CD14-positive monocyte (primary cell): ENCODE data around the gene PODXL2. TPM values are rescaled to one million over a fixed set of nuclear protein-coding genes. Genes with fewer than 3 reads are reported as not detected.

Source experiments
- DNase-seq, 3 donors: peaks; one replicate each; pipeline ENCODE4 v3.0.0-alpha.2; 2011 to 2022
- H2AFZ ChIP-seq: 2 replicates; pipeline ENCODE4 v1.6.0; 2012; ENCODE audit warnings: mild to moderate bottlenecking, low read depth, low read length, inconsistent platforms; ENCODE audit not compliant: insufficient read depth, poor library complexity, severe bottlenecking
- H3K27ac ChIP-seq, 2 donors: 1 replicate in 1 of 2; 2 replicates in 1 of 2; pipeline ENCODE4 v1.5.1; 2012 to 2013; ENCODE audit warnings: low read length in 2 of 2, control low read depth in 1 of 2, inconsistent platforms in 1 of 2, low read depth in 1 of 2, mild to moderate bottlenecking in 1 of 2
- H3K27me3 ChIP-seq, 2 donors: one replicate each; pipeline versions ENCODE4 v1.6.0 to v1.6.1; 2011 to 2013; ENCODE audit warnings: low read length in 2 of 2; ENCODE audit not compliant: control insufficient read depth in 2 of 2, insufficient read depth in 2 of 2
- H3K36me3 ChIP-seq, 2 donors: replicated peaks in 1 of 2; 1 replicate in 1 of 2; 2 replicates in 1 of 2; pipeline versions ENCODE4 v1.5.1 to v1.6.1; 2012 to 2013; ENCODE audit warnings: low read length in 2 of 2, control low read depth in 1 of 2, inconsistent platforms in 1 of 2, mild to moderate bottlenecking in 1 of 2; ENCODE audit not compliant: insufficient read depth in 2 of 2, control insufficient read depth in 1 of 2
- H3K4me1 ChIP-seq, 2 donors: 1 replicate in 1 of 2; 2 replicates in 1 of 2; pipeline versions ENCODE4 v1.5.1 to v1.6.1; 2012 to 2013; ENCODE audit warnings: low read length in 2 of 2, control low read depth in 1 of 2, inconsistent platforms in 1 of 2, mild to moderate bottlenecking in 1 of 2, moderate library complexity in 1 of 2; ENCODE audit not compliant: insufficient read depth in 2 of 2, control insufficient read depth in 1 of 2
- H3K4me2 ChIP-seq: replicated peaks from 2 replicates; pipeline ENCODE3; 2012; ENCODE audit warnings: low read length, moderate library complexity, mild to moderate bottlenecking; ENCODE audit not compliant: poor library complexity, severe bottlenecking; ENCODE audit errors: extremely low read depth
- H3K4me3 ChIP-seq, 3 experiments: fragments of 200-600 bp in 1 of 3; sonication (generic) in 1 of 3; replicated peaks in 1 of 3; 1 replicate in 2 of 3; 2 replicates in 1 of 3; pipeline ENCODE4 v1.5.1; 2011 to 2013; ENCODE audit warnings: low read length in 3 of 3, mild to moderate bottlenecking in 3 of 3, control low read depth in 2 of 3, low read depth in 2 of 3, inconsistent platforms in 1 of 3, moderate library complexity in 1 of 3
- H3K79me2 ChIP-seq: 2 replicates; pipeline ENCODE4 v1.6.0; 2012; ENCODE audit warnings: mild to moderate bottlenecking, control low read depth, inconsistent platforms, low read length, moderate library complexity; ENCODE audit not compliant: insufficient read depth
- H3K9ac ChIP-seq: 2 replicates; pipeline ENCODE4 v1.6.0; 2017; ENCODE audit warnings: low read length, mild to moderate bottlenecking; ENCODE audit not compliant: insufficient read depth, poor library complexity, severe bottlenecking
- H3K9me3 ChIP-seq, 2 donors: replicated peaks in 1 of 2; 1 replicate in 1 of 2; 2 replicates in 1 of 2; pipeline versions ENCODE4 v1.5.1 to v1.6.1; 2012 to 2013; ENCODE audit warnings: low read length in 2 of 2, control low read depth in 1 of 2; ENCODE audit not compliant: control insufficient read depth in 1 of 2, insufficient read depth in 1 of 2
- H4K20me1 ChIP-seq: 2 replicates; pipeline ENCODE4 v1.6.0; 2012; ENCODE audit warnings: mild to moderate bottlenecking, low read length, control low read depth, moderate library complexity; ENCODE audit not compliant: insufficient read depth
- H3K27ac Mint-ChIP-seq, 7 donors: one replicate each; pipeline ENCODE4 v1.8.0; 2020; ENCODE audit warnings: mild to moderate bottlenecking in 7 of 7, mixed read lengths in 7 of 7, moderate library complexity in 6 of 7, inconsistent platforms in 2 of 7
- H3K27me3 Mint-ChIP-seq, 3 donors: one replicate each; pipeline ENCODE4 v1.8.0; 2021 to 2022; ENCODE audit warnings: low read depth in 3 of 3, mild to moderate bottlenecking in 3 of 3, mixed read lengths in 3 of 3, moderate library complexity in 3 of 3, inconsistent platforms in 1 of 3
- H3K36me3 Mint-ChIP-seq, 2 donors: one replicate each; pipeline ENCODE4 v1.8.0; 2020; ENCODE audit warnings: mixed read lengths in 2 of 2, inconsistent platforms in 1 of 2, mild to moderate bottlenecking in 1 of 2
- H3K4me1 Mint-ChIP-seq: one replicate; pipeline ENCODE4 v1.8.0; 2020; ENCODE audit warnings: mild to moderate bottlenecking, mixed read lengths
- H3K4me3 Mint-ChIP-seq, 2 donors: one replicate each; pipeline ENCODE4 v1.8.0; 2020; ENCODE audit warnings: mild to moderate bottlenecking in 2 of 2, mixed read lengths in 2 of 2, moderate library complexity in 1 of 2
- H3K9me3 Mint-ChIP-seq, 7 donors: one replicate each; pipeline ENCODE4 v1.8.0; 2020 to 2022; ENCODE audit warnings: mixed read lengths in 7 of 7, mild to moderate bottlenecking in 6 of 7, moderate library complexity in 6 of 7, inconsistent platforms in 2 of 7
- CTCF ChIP-seq: fragments of 200-600 bp; IDR thresholded peaks from one replicate; pipeline ENCODE4 v1.8.0; 2022; ENCODE audit warnings: antibody characterized with exemption, mild to moderate bottlenecking
- WGBS: methylation state at CpG from one replicate; pipeline ENCODE4 v1.1.5; 2013; ENCODE audit warnings: missing lambda C conversion rate; ENCODE audit not compliant: insufficient coverage; 5-methylcytosine and 5-hydroxymethylcytosine counted together
- intact Hi-C, 2 donors: fragments of 100-400 bp; cut with micrococcal nuclease; formaldehyde crosslinking; loops; one replicate each; pipeline versions ENCODE4 v1.15.0 to v1.15.1; 2023
- polyA plus RNA-seq, 3 donors: library from polyadenylated mRNA; depleted of rRNA in 1 of 3; unstranded in 2 of 3; stranded (reverse) in 1 of 3; fragments of 300-500 nt in 2 of 3; fragments of >200 nt in 1 of 3; fragmentation: Illumina TruSeq in 2 of 3; gene quantifications; 1 replicate in 2 of 3; 2 replicates in 1 of 3; pipeline ENCODE4 v1.2.3, GENCODE V29; 2012 to 2021

PODXL2 gene
- polyA plus RNA-seq, 3 donors = 0.33 to 0.64 (median 0.43) TPM

GRCh38 chr3:127661600-127661999 is 32.6 kb downstream of the PODXL2 start:
- H3K79me2 ChIP-seq = no peaks in the 10 kb centered on the region
- intact Hi-C loops = no loop called here
- no peak overlapping the region for H2AFZ ChIP-seq
- no peaks in the 10 kb centered on the region for H3K9me3 ChIP-seq
- no peaks in the 10 kb centered on the region for H3K4me1 ChIP-seq
- H3K36me3 ChIP-seq = no peaks in the 10 kb centered on the region
- H3K9me3 Mint-ChIP-seq = no peaks in the 10 kb centered on the region
- no peaks in the 10 kb centered on the region for H3K36me3 Mint-ChIP-seq
- H3K27me3 ChIP-seq = no peaks in the 10 kb centered on the region
- H4K20me1 ChIP-seq = no peaks in the 10 kb centered on the region
- H3K4me3 ChIP-seq = no peak overlapping the region
- H3K4me3 Mint-ChIP-seq = no peak overlapping the region
- WGBS = 98% methylated on average over 5 of the region's 5 CpGs
- H3K27ac ChIP-seq = no peak overlapping the region
- no peak overlapping the region for H3K9ac ChIP-seq
- H3K27ac Mint-ChIP-seq = no peak overlapping the region
- DNase-seq = no peak
- peaks cover 2 to 3% (median 2%) of the 10 kb centered on the region in 3 donors for H3K27me3 Mint-ChIP-seq
- H3K4me1 Mint-ChIP-seq = peaks cover 5% of the 10 kb centered on the region
- TF ChIP-seq CTCF = no peak
- no peak overlapping the region for H3K4me2 ChIP-seq

GRCh38 chr3:127662001-127662469 is 33.0 kb downstream of the PODXL2 start:
- Mint-ChIP-seq H3K4me1 (peaks cover 5% of the 10 kb centered on the region), H3K4me3 (no peak overlapping the region), H3K27ac (no peak overlapping the region), H3K36me3 (no peaks in the 10 kb centered on the region), H3K27me3 (peaks cover 2 to 5% (median 2%) of the 10 kb centered on the region in 3 donors), H3K9me3 (no peaks in the 10 kb centered on the region)
- no peak overlapping the region for H3K4me2 ChIP-seq
- H3K79me2 ChIP-seq = no peaks in the 10 kb centered on the region
- no peak overlapping the region for H2AFZ ChIP-seq
- H3K9ac ChIP-seq = no peak overlapping the region
- no peaks in the 10 kb centered on the region for H3K4me1 ChIP-seq
- no peaks in the 10 kb centered on the region for H3K27me3 ChIP-seq
- no peaks in the 10 kb centered on the region for H3K36me3 ChIP-seq
- H3K27ac ChIP-seq = no peak overlapping the region
- intact Hi-C loops = no loop called here
- WGBS = 96% methylated on average over 9 of the region's 11 CpGs
- DNase-seq = no peak
- no peak overlapping the region for H3K4me3 ChIP-seq
- H3K9me3 ChIP-seq = no peaks in the 10 kb centered on the region
- TF ChIP-seq CTCF = no peak
- H4K20me1 ChIP-seq = no peaks in the 10 kb centered on the region
